Heart left ventricle (tissue), 13 donors: ENCODE results near the gene EML6.

Experiments used
- CTCF ChIP-seq, 12 donors: fragments of 200-600 bp; sonication (generic) in 4 of 12; IDR thresholded peaks; one replicate each; pipeline versions ENCODE4 v1.5.0 to v1.8.0; 2018 to 2022; ENCODE audit warnings: antibody characterized with exemption in 12 of 12, mild to moderate bottlenecking in 5 of 12
- POLR2A ChIP-seq, 2 donors: fragments of 450-650 bp; IDR thresholded peaks; one replicate each; pipeline ENCODE4 v1.6.1; 2017; ENCODE audit warnings: antibody characterized with exemption in 2 of 2, mild to moderate bottlenecking in 2 of 2, moderate library complexity in 2 of 2
- donor health status: ischemic (EF 13 %, LVEDD 7.1; RV severe dilation, severe dysfunction).
- donor health status: DM: no; HTN: yes; CAD: no.
- donor health status: DM: no; HTN: no; CAD: no.
- donor health status: ischemic (EF 25% LVEDD 6.9; RV normal size, moderate dysfunction).
- donor health status: ischemic (EF 25% LVEDD 5.7; RV mildly dilated, moderate dysfunction).
- donor health status: ischemic (EF 35%, LVEDD 5.7; RV mildly dilated, moderate dysfunction).
- donor health status: nonischemic (EF 11% LVEDD 7.7; RV severe dilation, severe dysfunction).
- donor health status: DM: yes; HTN: yes; CAD: no.
- donor health status: PGD.
- donor health status: ischemic (EF 29% LVEDD 5.4; RV normal size, mild dysfunction).
- donor health status: nonischemic (EF 23%, LVEDD 6.1; RV moderate dilation, normal function).

GRCh38 chr2:54916637-54917036 is 193.2 kb downstream of the EML6 start:
- no peak for TF ChIP-seq CTCF (IDR thresholded peaks at IDR 0.05)
- TF ChIP-seq POLR2A (IDR thresholded peaks at IDR 0.05): no peak
